Stimulated activated CD8-positive, alpha-beta memory T cell treated with anti-CD3 and anti-CD28 coated beads, Interleukin-12 subunit alpha, Interleukin-12 subunit beta, amount 100 ng/mL, for 4 hours (primary cell): Measurements from ENCODE around the gene GPR55.
"Not testable (repeated sequence)": the region's sequence is repeated elsewhere in the genome, so short reads cannot be mapped to it uniquely, and the experiment has no call there.

Experiments used
- DNase-seq: peaks from one replicate; pipeline ENCODE4 v3.0.0-alpha.2; 2020; ENCODE audit warnings: low read depth

GPR55 gene

GRCh38 chr2:230950874-230951339 lies 25.9 kb upstream of the GPR55 start:
- DNase-seq: no peak

GRCh38 chr2:230949966-230950873 lies 25.2 kb upstream of the GPR55 start:
- no peak for DNase-seq

GRCh38 chr2:230947908-230948365 lies 22.9 kb upstream of the GPR55 start:
- DNase-seq: no peak

GRCh38 chr2:230947235-230947576 lies 22.2 kb upstream of the GPR55 start:
- no peak for DNase-seq

GRCh38 chr2:230946429-230947234 lies 21.6 kb upstream of the GPR55 start:
- DNase-seq: no peak

- no peak for DNase-seq
Observed at GRCh38 chr2:230944757-230945372, 19.8 kb upstream of the GPR55 start.

GRCh38 chr2:230944123-230944653 lies 19.1 kb upstream of the GPR55 start:
- no peak for DNase-seq

- no peak for DNase-seq
Observed at GRCh38 chr2:230942920-230943896, 18.2 kb upstream of the GPR55 start.

GRCh38 chr2:230942371-230942770 lies 17.3 kb upstream of the GPR55 start:
- no peak for DNase-seq

- no peak for DNase-seq
Observed at GRCh38 chr2:230941202-230942180, 16.4 kb upstream of the GPR55 start.

- no peak for DNase-seq
Observed at GRCh38 chr2:230940471-230940815, 15.4 kb upstream of the GPR55 start.

GRCh38 chr2:230939691-230940470 lies 14.8 kb upstream of the GPR55 start:
- no peak for DNase-seq

GRCh38 chr2:230939066-230939591 lies 14.1 kb upstream of the GPR55 start:
- DNase-seq: no peak

GRCh38 chr2:230938516-230939065 lies 13.5 kb upstream of the GPR55 start:
- no peak for DNase-seq

GRCh38 chr2:230938098-230938497 lies 13.1 kb upstream of the GPR55 start:
- no peak for DNase-seq

- DNase-seq: no peak
Observed at GRCh38 chr2:230937362-230937761, 12.3 kb upstream of the GPR55 start.

GRCh38 chr2:230936243-230936642 lies 11.2 kb upstream of the GPR55 start:
- DNase-seq: not testable (repeated sequence)

GRCh38 chr2:230935130-230935430 lies 10.0 kb upstream of the GPR55 start:
- DNase-seq: no peak
